ENCODE measurements around the gene TEKT2.

Gene TEKT2

DNA sequence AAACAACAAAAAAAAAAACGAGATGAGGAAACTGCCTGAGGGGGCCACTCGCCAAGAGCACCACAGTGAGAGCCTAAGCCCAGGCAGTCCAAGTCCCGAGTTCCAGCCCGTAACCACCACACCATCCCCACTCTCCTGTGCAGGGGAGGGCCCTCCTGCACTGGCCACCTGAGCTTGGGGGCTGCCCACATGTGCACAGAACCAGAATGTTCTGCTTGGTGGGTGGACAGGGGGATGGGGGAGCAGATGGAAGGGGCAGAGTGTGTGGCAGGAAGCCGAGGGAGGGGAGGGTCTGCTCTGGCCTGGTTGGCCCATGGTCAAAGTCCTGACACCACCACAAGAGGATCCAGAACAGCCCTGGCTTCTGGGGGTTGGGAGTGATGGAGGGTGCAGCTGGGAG, 22.4 kb downstream of the TEKT2 start:
- Histone ChIP-seq H3K27ac (ENCODE audit: low read length) (no peak overlapping the region), H3K4me3 (ENCODE audit: low read length) (no peak overlapping the region), H3K9me3 (ENCODE audit: control insufficient read depth, insufficient read depth, low read length) (no peaks in the 10 kb centered on the region), H3K27me3 (ENCODE audit: control insufficient read depth, insufficient read depth, low read length) (no peaks in the 10 kb centered on the region), H3K36me3 (ENCODE audit: control insufficient read depth, insufficient read depth, low read length) (no peaks in the 10 kb centered on the region), H3K4me1 (ENCODE audit: control insufficient read depth, insufficient read depth, low read length) (no peaks in the 10 kb centered on the region)
- DNase-seq (ENCODE audit: low read depth, low spot score) = no peak
- WGBS (ENCODE audit: insufficient coverage, insufficient read length) = no CpG with 5 or more reads among the region's 5 CpGs

DNA sequence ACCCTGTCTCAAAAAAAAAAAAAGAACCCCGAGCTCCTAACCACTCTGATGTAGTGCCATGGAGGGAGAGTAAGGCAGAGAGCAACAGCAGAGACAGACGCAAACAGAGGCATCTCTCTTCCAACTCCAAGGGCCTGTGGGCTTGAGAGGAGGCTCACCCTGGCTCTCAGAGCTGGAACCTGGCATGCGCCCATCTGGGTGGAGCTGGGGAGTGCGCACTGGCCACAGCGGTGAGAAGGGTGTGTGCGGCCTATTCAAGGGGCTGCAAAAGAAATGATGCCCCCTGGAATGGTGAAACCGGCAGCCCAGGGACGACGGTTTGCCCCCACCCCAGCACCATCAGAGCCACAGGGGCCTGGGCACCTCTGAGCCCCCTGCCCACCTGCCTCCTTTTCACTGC, 23.5 kb downstream of the TEKT2 start:
- WGBS (ENCODE audit: insufficient coverage, insufficient read length) = no CpG with 5 or more reads among the region's 9 CpGs
- no peaks in the 10 kb centered on the region for H3K36me3 ChIP-seq (ENCODE audit: control insufficient read depth, insufficient read depth, low read length)
- H3K9me3 ChIP-seq (ENCODE audit: control insufficient read depth, insufficient read depth, low read length) = no peaks in the 10 kb centered on the region
- no peak overlapping the region for H3K27ac ChIP-seq (ENCODE audit: low read length)
- H3K4me3 ChIP-seq (ENCODE audit: low read length) = no peak overlapping the region
- H3K4me1 ChIP-seq (ENCODE audit: control insufficient read depth, insufficient read depth, low read length) = no peaks in the 10 kb centered on the region
- no peaks in the 10 kb centered on the region for H3K27me3 ChIP-seq (ENCODE audit: control insufficient read depth, insufficient read depth, low read length)
- no peak for DNase-seq (ENCODE audit: low read depth, low spot score)

GRCh38 chr1:36108314-36108713, 24.4 kb downstream of the TEKT2 start:
- Histone ChIP-seq H3K4me1 (ENCODE audit: control insufficient read depth, insufficient read depth, low read length) (no peaks in the 10 kb centered on the region), H3K27me3 (ENCODE audit: control insufficient read depth, insufficient read depth, low read length) (no peaks in the 10 kb centered on the region), H3K4me3 (ENCODE audit: low read length) (no peak overlapping the region), H3K9me3 (ENCODE audit: control insufficient read depth, insufficient read depth, low read length) (no peaks in the 10 kb centered on the region), H3K27ac (ENCODE audit: low read length) (no peak overlapping the region), H3K36me3 (ENCODE audit: control insufficient read depth, insufficient read depth, low read length) (no peaks in the 10 kb centered on the region)
- no peak for DNase-seq (ENCODE audit: low read depth, low spot score)
- no CpG with 5 or more reads among the region's 14 CpGs for WGBS (ENCODE audit: insufficient coverage, insufficient read length)

DNA sequence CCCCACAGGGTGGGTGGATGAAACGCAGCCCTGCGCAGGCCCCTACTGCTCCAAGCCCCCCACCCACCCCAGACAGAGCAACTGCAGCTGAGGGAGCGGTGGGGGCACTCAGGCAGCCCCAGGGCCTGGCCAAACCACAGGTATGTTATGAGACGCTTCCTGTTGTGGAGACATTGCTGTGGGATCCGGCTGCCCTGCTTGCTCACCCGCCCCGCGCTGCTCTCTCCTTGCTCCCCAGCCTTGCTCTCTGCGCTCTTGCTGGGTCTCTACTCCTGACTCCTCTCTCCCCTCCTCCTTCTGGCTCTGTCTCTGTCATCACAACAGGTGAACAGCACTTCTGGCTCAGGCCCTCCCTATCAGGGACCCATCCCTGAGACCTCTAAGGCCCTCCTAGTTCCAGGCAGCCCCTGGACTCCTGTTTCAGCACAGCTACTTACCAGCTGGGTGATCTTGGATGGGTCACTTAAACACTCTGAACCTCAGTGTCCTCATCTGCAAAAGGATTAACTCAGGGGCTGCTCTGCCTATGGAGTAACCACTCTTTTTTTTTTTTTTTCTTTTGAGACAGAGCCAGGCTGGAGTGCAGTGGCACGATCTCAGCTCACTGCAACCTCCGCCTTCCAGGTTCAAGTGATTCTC, 25.3 kb downstream of the TEKT2 start:
- Histone ChIP-seq H3K27ac (ENCODE audit: low read length) (no peak overlapping the region), H3K4me3 (ENCODE audit: low read length) (no peak overlapping the region)

GRCh38 chr1:36111151-36111550, 27.3 kb downstream of the TEKT2 start:
- WGBS (ENCODE audit: insufficient coverage, insufficient read length) = no CpG with 5 or more reads among the region's 4 CpGs

More for the DNA sequence above, 25.3 kb downstream of the TEKT2 start:
- Histone ChIP-seq H3K4me1 (ENCODE audit: control insufficient read depth, insufficient read depth, low read length) (no peaks in the 10 kb centered on the region), H3K9me3 (ENCODE audit: control insufficient read depth, insufficient read depth, low read length) (no peaks in the 10 kb centered on the region), H3K36me3 (ENCODE audit: control insufficient read depth, insufficient read depth, low read length) (no peaks in the 10 kb centered on the region), H3K27me3 (ENCODE audit: control insufficient read depth, insufficient read depth, low read length) (no peaks in the 10 kb centered on the region)
- WGBS (ENCODE audit: insufficient coverage, insufficient read length) = no CpG with 5 or more reads among the region's 11 CpGs
- no peak for DNase-seq (ENCODE audit: low read depth, low spot score)

GRCh38 chr1:36112823-36113222, 28.9 kb downstream of the TEKT2 start:
- no peak for DNase-seq (ENCODE audit: low read depth, low spot score)
- H3K4me3 ChIP-seq (ENCODE audit: low read length) = no peak overlapping the region
- no peaks in the 10 kb centered on the region; the same call in 1 of the 2 replicates for H3K4me1 ChIP-seq (ENCODE audit: control insufficient read depth, insufficient read depth, low read length)
- H3K36me3 ChIP-seq (ENCODE audit: control insufficient read depth, insufficient read depth, low read length) = no peaks in the 10 kb centered on the region
- H3K27me3 ChIP-seq (ENCODE audit: control insufficient read depth, insufficient read depth, low read length) = no peaks in the 10 kb centered on the region
- H3K27ac ChIP-seq (ENCODE audit: low read length) = no peak overlapping the region
- WGBS (ENCODE audit: insufficient coverage, insufficient read length) = no CpG with 5 or more reads among the region's 9 CpGs
- H3K9me3 ChIP-seq (ENCODE audit: control insufficient read depth, insufficient read depth, low read length) = no peaks in the 10 kb centered on the region

More at GRCh38 chr1:36111151-36111550, 27.3 kb downstream of the TEKT2 start:
- DNase-seq (ENCODE audit: low read depth, low spot score) = no peak
- Histone ChIP-seq H3K9me3 (ENCODE audit: control insufficient read depth, insufficient read depth, low read length) (no peaks in the 10 kb centered on the region), H3K36me3 (ENCODE audit: control insufficient read depth, insufficient read depth, low read length) (no peaks in the 10 kb centered on the region), H3K4me3 (ENCODE audit: low read length) (no peak overlapping the region), H3K27me3 (ENCODE audit: control insufficient read depth, insufficient read depth, low read length) (no peaks in the 10 kb centered on the region), H3K27ac (ENCODE audit: low read length) (no peak overlapping the region), H3K4me1 (ENCODE audit: control insufficient read depth, insufficient read depth, low read length) (no peaks in the 10 kb centered on the region; the same call in 1 of the 2 replicates)

- Histone ChIP-seq H3K4me3 (ENCODE audit: low read length) (no peak overlapping the region), H3K4me1 (ENCODE audit: control insufficient read depth, insufficient read depth, low read length) (no peaks in the 10 kb centered on the region; the same call in 1 of the 2 replicates), H3K9me3 (ENCODE audit: control insufficient read depth, insufficient read depth, low read length) (no peaks in the 10 kb centered on the region), H3K36me3 (ENCODE audit: control insufficient read depth, insufficient read depth, low read length) (no peaks in the 10 kb centered on the region), H3K27me3 (ENCODE audit: control insufficient read depth, insufficient read depth, low read length) (no peaks in the 10 kb centered on the region), H3K27ac (ENCODE audit: low read length) (no peak overlapping the region)
- DNase-seq (ENCODE audit: low read depth, low spot score) = no peak
- WGBS (ENCODE audit: insufficient coverage, insufficient read length) = no CpG with 5 or more reads among the region's 5 CpGs
These were observed 30.5 kb downstream of the TEKT2 start for GRCh38 chr1:36114371-36114770.

GRCh38 chr1:36115200-36115669, 31.3 kb downstream of the TEKT2 start:
- H3K4me1 ChIP-seq (ENCODE audit: control insufficient read depth, insufficient read depth, low read length) = no peaks in the 10 kb centered on the region; the same call in 1 of the 2 replicates
- H3K27ac ChIP-seq (ENCODE audit: low read length) = no peak overlapping the region
- no peaks in the 10 kb centered on the region for H3K36me3 ChIP-seq (ENCODE audit: control insufficient read depth, insufficient read depth, low read length)
- no peaks in the 10 kb centered on the region for H3K27me3 ChIP-seq (ENCODE audit: control insufficient read depth, insufficient read depth, low read length)
- WGBS (ENCODE audit: insufficient coverage, insufficient read length) = no CpG with 5 or more reads among the region's 18 CpGs
- no peak for DNase-seq (ENCODE audit: low read depth, low spot score)
- H3K4me3 ChIP-seq (ENCODE audit: low read length) = no peak overlapping the region
- H3K9me3 ChIP-seq (ENCODE audit: control insufficient read depth, insufficient read depth, low read length) = no peaks in the 10 kb centered on the region

DNA sequence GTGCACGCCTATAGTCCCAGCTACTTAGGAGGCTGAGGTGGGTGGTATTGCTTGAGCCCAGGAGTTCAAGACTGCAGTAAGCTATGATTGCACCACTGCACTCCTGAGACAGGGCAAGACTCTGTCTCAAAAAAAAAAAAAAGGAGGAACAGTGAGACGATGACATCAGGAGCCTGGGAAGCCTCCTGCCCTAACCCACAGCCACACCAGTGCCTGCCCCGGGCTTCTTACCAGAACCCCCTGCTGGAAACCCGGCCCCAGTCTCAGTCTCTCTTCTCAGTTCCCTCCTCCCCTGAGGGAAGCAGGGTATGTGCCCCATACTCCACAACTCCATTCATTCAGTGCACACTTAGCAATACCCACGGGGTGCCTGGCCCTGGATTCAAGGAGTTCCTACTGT, 32.0 kb downstream of the TEKT2 start:
- H3K4me3 ChIP-seq (ENCODE audit: low read length) = no peak overlapping the region
- DNase-seq (ENCODE audit: low read depth, low spot score) = no peak
- H3K4me1 ChIP-seq (ENCODE audit: control insufficient read depth, insufficient read depth, low read length) = no peaks in the 10 kb centered on the region; the same call in 1 of the 2 replicates
- H3K27ac ChIP-seq (ENCODE audit: low read length) = no peak overlapping the region
- no CpG with 5 or more reads among the region's 5 CpGs for WGBS (ENCODE audit: insufficient coverage, insufficient read length)
- H3K27me3 ChIP-seq (ENCODE audit: control insufficient read depth, insufficient read depth, low read length) = no peaks in the 10 kb centered on the region
- no peaks in the 10 kb centered on the region for H3K36me3 ChIP-seq (ENCODE audit: control insufficient read depth, insufficient read depth, low read length)
- H3K9me3 ChIP-seq (ENCODE audit: control insufficient read depth, insufficient read depth, low read length) = no peaks in the 10 kb centered on the region

DNA sequence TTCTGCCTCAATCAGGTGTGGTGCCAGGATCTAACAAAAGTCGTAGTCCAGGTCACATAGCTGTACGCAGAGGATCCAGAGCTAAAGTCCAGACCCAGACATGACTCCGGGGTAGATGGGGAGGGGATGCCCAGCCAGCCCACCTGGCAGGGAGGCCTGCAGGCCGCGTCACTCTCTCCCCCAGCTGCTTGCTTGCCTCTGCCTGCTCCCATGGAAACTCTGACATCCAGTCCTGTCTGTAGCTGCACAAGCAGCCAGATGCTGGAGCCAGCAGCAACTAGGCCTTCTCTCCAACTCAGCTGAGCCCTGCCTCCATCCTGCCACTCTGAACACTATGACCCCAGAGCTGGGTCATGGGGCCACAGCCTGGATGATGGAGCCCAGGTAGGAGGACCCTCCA, 33.0 kb downstream of the TEKT2 start:
- no peaks in the 10 kb centered on the region for H3K27me3 ChIP-seq (ENCODE audit: control insufficient read depth, insufficient read depth, low read length)
- DNase-seq (ENCODE audit: low read depth, low spot score) = no peak
- no peak overlapping the region for H3K4me3 ChIP-seq (ENCODE audit: low read length)
- H3K36me3 ChIP-seq (ENCODE audit: control insufficient read depth, insufficient read depth, low read length) = no peaks in the 10 kb centered on the region
- H3K4me1 ChIP-seq (ENCODE audit: control insufficient read depth, insufficient read depth, low read length) = no peaks in the 10 kb centered on the region; the same call in 1 of the 2 replicates
- no CpG with 5 or more reads among the region's 5 CpGs for WGBS (ENCODE audit: insufficient coverage, insufficient read length)
- H3K27ac ChIP-seq (ENCODE audit: low read length) = no peak overlapping the region
- H3K9me3 ChIP-seq (ENCODE audit: control insufficient read depth, insufficient read depth, low read length) = no peaks in the 10 kb centered on the region
